ENCODE results near the gene AHRR.

The AHRR gene

DNA sequence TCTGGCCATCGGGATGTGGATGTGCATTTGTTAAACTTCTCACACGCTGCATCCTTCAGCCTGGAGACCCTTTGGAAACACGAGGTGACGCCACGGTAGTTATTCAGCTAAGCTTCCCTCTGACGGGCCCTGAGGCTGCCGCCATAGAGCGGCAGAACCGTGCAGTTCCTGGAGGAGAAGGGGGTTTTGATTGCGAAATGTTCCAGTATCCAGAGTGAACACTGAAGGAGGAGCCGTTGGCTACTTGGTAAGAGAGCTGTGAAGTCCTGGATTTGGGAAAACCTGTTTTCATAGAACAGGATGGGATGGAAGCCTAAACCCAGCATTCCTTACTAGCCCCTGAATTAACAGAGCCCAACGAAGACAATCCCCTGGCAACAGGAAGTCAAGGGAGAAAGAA is 98.5 kb downstream of the AHRR start:
- CTCF ChIA-PET = interaction anchor here (0.7 kb wide), 1 partner anchor 26 kb away, joined by 3 read pairs; no protein-coding TSS in a partner anchor
- TF ChIP-seq ELF4 (IDR thresholded peaks at IDR 0.05) (no peak), ZNF384 (IDR thresholded peaks at IDR 0.05) (no peak), LEF1 (IDR thresholded peaks at IDR 0.05; ENCODE audit: borderline replicate concordance) (no peak), SUZ12 (IDR thresholded peaks at IDR 0.05) (no peak), FOXK2 (IDR thresholded peaks at IDR 0.05) (no peak), HDGF (IDR thresholded peaks at IDR 0.05; ENCODE audit: borderline replicate concordance) (no peak), SP1 (IDR thresholded peaks at IDR 0.05) (no peak)
- no peak for DNase-seq (ENCODE audit: extremely low spot score)
- POLR2A ChIA-PET = interaction anchor here (1.0 kb wide), 1 partner anchor 13 kb away, joined by 3 read pairs; no protein-coding TSS in a partner anchor

DNA sequence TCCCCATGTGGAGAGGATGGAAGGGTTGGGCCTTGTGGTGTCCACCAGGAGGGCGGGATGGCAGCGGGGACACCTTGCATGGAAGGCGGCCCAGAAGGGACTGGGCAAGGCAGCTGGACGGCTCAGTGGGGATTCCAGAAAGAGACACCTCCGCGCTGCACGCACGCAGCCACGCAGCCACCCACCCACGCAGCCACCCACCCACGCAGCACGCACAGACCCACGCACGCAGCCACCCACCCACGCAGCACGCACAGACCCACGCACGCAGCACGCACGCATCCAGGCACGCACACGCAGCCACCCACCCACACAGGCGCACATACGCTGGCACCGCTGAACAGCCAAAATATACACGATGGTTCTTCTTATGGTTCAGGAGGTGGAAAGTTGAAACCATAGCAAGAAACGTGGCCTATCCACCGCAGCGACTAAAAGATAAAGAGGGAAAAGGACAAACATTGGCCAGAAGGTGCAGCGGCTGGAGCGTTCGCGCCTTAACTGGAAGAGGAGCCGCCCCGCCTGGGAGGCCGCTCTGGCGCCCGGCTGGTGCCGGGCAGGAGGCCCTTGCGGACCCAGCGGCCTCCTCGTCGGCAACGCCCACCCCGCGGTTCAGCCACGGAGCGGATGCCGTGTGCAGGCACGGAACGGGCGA is 99.2 kb downstream of the AHRR start:
- TF ChIP-seq L3MBTL2 (conservative IDR thresholded peaks at IDR 0.05) = no peak
- TF ChIP-seq SP1 (IDR thresholded peaks at IDR 0.05) = no peak
- TF ChIP-seq FOXA1 (IDR thresholded peaks at IDR 0.05) = no peak
- no peak for TF ChIP-seq HDGF (IDR thresholded peaks at IDR 0.05; ENCODE audit: borderline replicate concordance)
- TF ChIP-seq BHLHE40 (IDR thresholded peaks at IDR 0.05; ENCODE audit: borderline replicate concordance) = no peak
- TF ChIP-seq FOXM1 (IDR thresholded peaks at IDR 0.05; ENCODE audit: borderline replicate concordance) = no peak
- no peak for TF ChIP-seq ELF4 (IDR thresholded peaks at IDR 0.05)
- no peak for TF ChIP-seq LEF1 (IDR thresholded peaks at IDR 0.05; ENCODE audit: borderline replicate concordance)
- TF ChIP-seq ZNF384 (IDR thresholded peaks at IDR 0.05) = no peak
- ChIA-PET CTCF (no interaction called here), POLR2A (interaction anchor here (1.0 kb wide), 1 partner anchor 12 kb away, joined by 3 read pairs; no protein-coding TSS in a partner anchor)
- no peak for DNase-seq (ENCODE audit: extremely low spot score)

DNA sequence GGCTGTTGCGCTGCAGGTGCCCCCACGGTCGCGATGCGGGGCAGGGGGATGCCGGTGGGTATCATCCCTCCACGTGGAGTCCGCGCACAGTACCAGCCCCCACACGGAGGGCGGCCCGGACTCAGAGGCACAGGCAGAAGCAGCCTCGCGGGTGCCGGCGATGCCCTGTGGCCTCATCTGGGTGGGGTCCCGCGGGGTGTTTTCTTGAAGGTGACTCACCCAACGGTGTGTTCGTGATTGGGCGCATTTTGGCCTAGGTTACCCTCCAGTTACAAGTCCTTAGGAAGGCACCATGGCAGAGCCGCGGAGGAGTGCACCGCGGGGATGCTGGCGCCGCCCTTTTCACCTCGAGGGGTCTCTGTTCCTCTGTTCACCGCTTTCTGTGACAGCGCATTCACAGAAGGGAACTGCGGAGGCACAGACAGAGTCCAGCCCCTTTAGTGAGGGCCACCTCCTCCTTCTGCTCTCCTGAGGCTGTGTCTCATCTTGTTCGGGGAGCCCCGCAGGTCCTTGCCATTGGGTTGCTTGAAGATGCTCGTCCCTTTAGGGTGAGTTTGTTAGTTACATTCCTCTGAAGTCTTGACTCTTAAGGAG is 99.9 kb downstream of the AHRR start:
- no peak for DNase-seq (ENCODE audit: extremely low spot score)
- CTCF ChIA-PET = no interaction called here
- POLR2A ChIA-PET = no interaction called here
- TF ChIP-seq ELF4 (IDR thresholded peaks at IDR 0.05) (no peak), TARDBP (IDR thresholded peaks at IDR 0.05) (no peak), HDGF (IDR thresholded peaks at IDR 0.05; ENCODE audit: borderline replicate concordance) (no peak), LEF1 (IDR thresholded peaks at IDR 0.05; ENCODE audit: borderline replicate concordance) (no peak), FOXA1 (IDR thresholded peaks at IDR 0.05) (no peak), ARNT (IDR thresholded peaks at IDR 0.05) (no peak), L3MBTL2 (conservative IDR thresholded peaks at IDR 0.05) (no peak), SUZ12 (IDR thresholded peaks at IDR 0.05) (no peak), FOXK2 (IDR thresholded peaks at IDR 0.05) (no peak)
- TF ChIP-seq, protein P1, sequence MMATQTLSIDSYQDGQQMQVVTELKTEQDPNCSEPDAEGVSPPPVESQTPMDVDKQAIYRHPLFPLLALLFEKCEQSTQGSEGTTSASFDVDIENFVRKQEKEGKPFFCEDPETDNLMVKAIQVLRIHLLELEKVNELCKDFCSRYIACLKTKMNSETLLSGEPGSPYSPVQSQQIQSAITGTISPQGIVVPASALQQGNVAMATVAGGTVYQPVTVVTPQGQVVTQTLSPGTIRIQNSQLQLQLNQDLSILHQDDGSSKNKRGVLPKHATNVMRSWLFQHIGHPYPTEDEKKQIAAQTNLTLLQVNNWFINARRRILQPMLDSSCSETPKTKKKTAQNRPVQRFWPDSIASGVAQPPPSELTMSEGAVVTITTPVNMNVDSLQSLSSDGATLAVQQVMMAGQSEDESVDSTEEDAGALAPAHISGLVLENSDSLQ (IDR thresholded peaks at IDR 0.05) = no peak

- no peak for DNase-seq (ENCODE audit: extremely low spot score)
- TF ChIP-seq SUZ12 (IDR thresholded peaks at IDR 0.05) (no peak), FOXA1 (IDR thresholded peaks at IDR 0.05) (no peak)
- ChIA-PET CTCF (no interaction called here), POLR2A (no interaction called here)
These were observed 100.4 kb downstream of the AHRR start for GRCh38 chr5:421901-422300.

- ChIA-PET CTCF (no interaction called here), POLR2A (interaction anchor here (0.8 to 1.1 kb wide), 2 partner anchors 8 to 16 kb away, joined by 3 to 5 read pairs; no protein-coding TSS in a partner anchor)
- DNase-seq (ENCODE audit: extremely low spot score) = no peak
- no peak for TF ChIP-seq ZNF384 (IDR thresholded peaks at IDR 0.05)
- no peak for TF ChIP-seq FOXM1 (IDR thresholded peaks at IDR 0.05; ENCODE audit: borderline replicate concordance)
- TF ChIP-seq TARDBP (IDR thresholded peaks at IDR 0.05) = no peak
- no peak for TF ChIP-seq HDGF (IDR thresholded peaks at IDR 0.05; ENCODE audit: borderline replicate concordance)
- TF ChIP-seq LEF1 (IDR thresholded peaks at IDR 0.05; ENCODE audit: borderline replicate concordance) = no peak
- no peak for TF ChIP-seq NFRKB (IDR thresholded peaks at IDR 0.05)
- no peak for TF ChIP-seq SUZ12 (IDR thresholded peaks at IDR 0.05)
- TF ChIP-seq FOXA1 (IDR thresholded peaks at IDR 0.05) = no peak
- no peak for TF ChIP-seq BHLHE40 (IDR thresholded peaks at IDR 0.05; ENCODE audit: borderline replicate concordance)
- no peak for TF ChIP-seq FOXK2 (IDR thresholded peaks at IDR 0.05)
- TF ChIP-seq, protein P1 (IDR thresholded peaks at IDR 0.05) = no peak
- no peak for TF ChIP-seq ELF4 (IDR thresholded peaks at IDR 0.05)
- TF ChIP-seq ARNT (IDR thresholded peaks at IDR 0.05) = no peak
These were observed 101.1 kb downstream of the AHRR start for GRCh38 chr5:422323-423232.

DNA sequence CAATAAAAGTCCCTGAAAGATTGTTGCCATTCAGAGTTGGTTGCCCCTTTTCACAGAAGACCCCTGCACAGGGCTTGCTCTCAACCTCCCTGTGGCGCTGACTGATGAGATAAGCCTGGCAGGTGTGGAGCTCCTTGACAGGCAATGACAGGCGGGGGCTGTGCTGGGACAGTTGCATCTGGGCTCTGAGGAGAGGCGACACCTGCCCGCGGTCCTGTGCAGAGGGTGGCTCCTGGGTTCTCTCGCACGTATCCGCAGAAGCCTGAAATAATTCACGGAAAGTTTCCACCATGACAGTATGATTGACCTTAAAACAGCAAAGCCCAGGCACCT is 101.7 kb downstream of the AHRR start:
- POLR2A ChIA-PET = interaction anchor here (0.8 to 1.1 kb wide), 2 partner anchors 9 to 16 kb away, joined by 3 to 5 read pairs; no protein-coding TSS in a partner anchor
- TF ChIP-seq ZNF384 (IDR thresholded peaks at IDR 0.05) = no peak
- TF ChIP-seq NFRKB (IDR thresholded peaks at IDR 0.05) = no peak
- DNase-seq (ENCODE audit: extremely low spot score) = no peak
- CTCF ChIA-PET = no interaction called here
